Gastrocnemius medialis (tissue), 4 donors: ENCODE data around the gene AIFM3. TPM values are rescaled to one million over a fixed set of nuclear protein-coding genes. Genes with fewer than 3 reads are reported as not detected.

ENCODE experiments used
- ATAC-seq, 2 donors: fragments of 150-250 bp; one replicate each; pipeline ENCODE4 v1.9.1; 2016
- DNase-seq, 2 donors: peaks; one replicate each; pipeline ENCODE4 v3.0.0-alpha.2; 2019
- H3K27ac ChIP-seq, 4 donors: fragments of 200-600 bp; sonication (generic); 1 replicate in 1 of 4; 2 replicates in 3 of 4; pipeline ENCODE4 v1.5.1; 2016 to 2018; ENCODE audit warnings: mild to moderate bottlenecking in 2 of 4, moderate library complexity in 1 of 4
- H3K27me3 ChIP-seq, 3 donors: fragments of 200-600 bp; sonication (generic) in 2 of 3; 1 replicate in 1 of 3; 2 replicates in 2 of 3; pipeline versions ENCODE4 v1.5.1 to v1.6.0; 2016 to 2019; ENCODE audit warnings: mild to moderate bottlenecking in 1 of 3, moderate library complexity in 1 of 3
- H3K36me3 ChIP-seq, 2 donors: fragments of 200-600 bp; sonication (generic) in 1 of 2; one replicate each; pipeline ENCODE4 v1.5.1; 2017 to 2018
- H3K4me1 ChIP-seq, 2 donors: fragments of 200-600 bp; sonication (generic) in 1 of 2; one replicate each; pipeline ENCODE4 v1.5.1; 2016 to 2017; ENCODE audit warnings: mild to moderate bottlenecking in 2 of 2
- H3K4me3 ChIP-seq, 4 donors: fragments of 200-600 bp; sonication (generic) in 3 of 4; 1 replicate in 1 of 4; 2 replicates in 3 of 4; pipeline ENCODE4 v1.5.1; 2016 to 2019; ENCODE audit warnings: mild to moderate bottlenecking in 2 of 4
- H3K9me3 ChIP-seq, 3 donors: fragments of 200-600 bp; sonication (generic) in 2 of 3; 1 replicate in 1 of 3; 2 replicates in 2 of 3; pipeline ENCODE4 v1.5.1; 2016 to 2019
- POLR2A ChIP-seq, 2 donors: fragments of 450-650 bp; IDR thresholded peaks; one replicate each; pipeline ENCODE4 v1.6.1; 2017; ENCODE audit warnings: antibody characterized with exemption in 2 of 2, mild to moderate bottlenecking in 2 of 2, moderate library complexity in 2 of 2
- in situ Hi-C, 4 donors: fragments of 200-750 bp; cut with MboI; loops; one replicate each; pipeline versions ENCODE4 v1.15.0 to v1.8.0; 2017; ENCODE audit warnings: low sequenced_read_pairs in 4 of 4
- intact Hi-C: fragments of 100-400 bp; cut with DNase I; formaldehyde crosslinking; loops from one replicate; pipeline ENCODE4 v1.15.1; 2023; ENCODE audit warnings: low total_unique reads
- total RNA-seq, 4 donors: library from RNA; depleted of rRNA; stranded (reverse); fragments of >200 nt; gene quantifications; one replicate each; pipeline versions ENCODE4 v1.1.0 to v1.2.3, GENCODE V29; 2016
- TF ChIP-seq, protein P1 (sequence below), 5 experiments: fragments of 450-650 bp in 3 of 5; fragments of 200-600 bp in 2 of 5; sonication (generic) in 2 of 5; IDR thresholded peaks in 4 of 5; conservative IDR thresholded peaks in 1 of 5; 1 replicate in 4 of 5; 2 replicates in 1 of 5; pipeline ENCODE4 v1.5.1; 2016 to 2019; ENCODE audit warnings: antibody characterized with exemption in 5 of 5, mild to moderate bottlenecking in 3 of 5, moderate library complexity in 3 of 5

The AIFM3 gene
- total RNA-seq, 4 donors from 2014 or later = 0.22 to 0.42 TPM; not detected in 2

DNA sequence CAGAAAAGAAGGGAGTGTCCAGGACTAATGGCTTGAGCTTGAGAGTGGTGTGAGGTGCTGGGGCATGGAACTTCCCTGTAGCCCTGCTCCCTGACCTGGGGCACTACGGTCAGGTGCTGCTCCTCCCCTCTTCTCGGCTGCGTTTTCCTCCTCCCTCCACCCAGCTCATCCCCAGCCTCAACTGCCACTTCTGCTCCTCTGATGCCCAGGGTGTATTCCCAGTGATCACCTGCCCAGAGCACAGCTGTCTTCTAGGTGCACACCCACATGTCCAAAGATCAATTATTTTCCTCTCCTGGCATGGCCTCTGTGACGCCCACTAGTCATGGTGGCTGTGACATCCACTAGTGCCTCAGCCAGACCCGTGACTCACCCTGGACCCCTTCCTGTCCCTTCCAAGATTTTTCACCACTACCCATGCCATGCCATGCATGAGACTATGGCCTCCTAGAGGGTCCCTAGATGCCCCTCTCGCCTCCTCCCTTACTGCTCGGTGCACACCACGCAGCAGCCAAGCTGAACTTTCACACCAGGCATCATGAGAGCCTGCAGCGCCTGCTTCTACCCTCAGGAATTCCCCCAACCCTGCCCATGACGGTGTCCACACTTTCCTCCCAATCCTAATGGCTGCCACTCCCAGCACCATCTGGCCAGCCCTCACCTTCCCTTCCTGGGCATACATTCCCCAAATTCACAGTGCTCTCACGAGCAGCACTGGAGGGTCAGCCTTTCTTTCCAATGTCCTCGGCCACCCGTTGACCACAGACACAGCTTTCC lies 49.8 kb downstream of the AIFM3 start:
- peaks cover 12 to 26% of the 10 kb centered on the region in 2 donors for H3K4me1 ChIP-seq
- ATAC-seq (no peak), DNase-seq (no peak)
- H3K4me3 ChIP-seq = no peak overlapping the region
- H3K27me3 ChIP-seq = no peaks in the 10 kb centered on the region
- intact Hi-C loops = loop anchor here (5.0 kb wide), 2 partner anchors 35 to 625 kb away; partner anchors contain the start of genes LZTR1 and SDF2L1
- no peaks in the 10 kb centered on the region for H3K9me3 ChIP-seq
- no peaks in the 10 kb centered on the region for H3K36me3 ChIP-seq
- H3K27ac ChIP-seq = peak overlapping the region in 3 of 4 donors; percentile 90 to 96 (median 95)
- in situ Hi-C loops = no loop called here
- TF ChIP-seq, protein P1, sequence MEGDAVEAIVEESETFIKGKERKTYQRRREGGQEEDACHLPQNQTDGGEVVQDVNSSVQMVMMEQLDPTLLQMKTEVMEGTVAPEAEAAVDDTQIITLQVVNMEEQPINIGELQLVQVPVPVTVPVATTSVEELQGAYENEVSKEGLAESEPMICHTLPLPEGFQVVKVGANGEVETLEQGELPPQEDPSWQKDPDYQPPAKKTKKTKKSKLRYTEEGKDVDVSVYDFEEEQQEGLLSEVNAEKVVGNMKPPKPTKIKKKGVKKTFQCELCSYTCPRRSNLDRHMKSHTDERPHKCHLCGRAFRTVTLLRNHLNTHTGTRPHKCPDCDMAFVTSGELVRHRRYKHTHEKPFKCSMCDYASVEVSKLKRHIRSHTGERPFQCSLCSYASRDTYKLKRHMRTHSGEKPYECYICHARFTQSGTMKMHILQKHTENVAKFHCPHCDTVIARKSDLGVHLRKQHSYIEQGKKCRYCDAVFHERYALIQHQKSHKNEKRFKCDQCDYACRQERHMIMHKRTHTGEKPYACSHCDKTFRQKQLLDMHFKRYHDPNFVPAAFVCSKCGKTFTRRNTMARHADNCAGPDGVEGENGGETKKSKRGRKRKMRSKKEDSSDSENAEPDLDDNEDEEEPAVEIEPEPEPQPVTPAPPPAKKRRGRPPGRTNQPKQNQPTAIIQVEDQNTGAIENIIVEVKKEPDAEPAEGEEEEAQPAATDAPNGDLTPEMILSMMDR (IDR thresholded peaks at IDR 0.05 in 4 of 5, conservative IDR thresholded peaks at IDR 0.05 in 1 of 5) = no peak
- no peak for TF ChIP-seq POLR2A (IDR thresholded peaks at IDR 0.05)

DNA sequence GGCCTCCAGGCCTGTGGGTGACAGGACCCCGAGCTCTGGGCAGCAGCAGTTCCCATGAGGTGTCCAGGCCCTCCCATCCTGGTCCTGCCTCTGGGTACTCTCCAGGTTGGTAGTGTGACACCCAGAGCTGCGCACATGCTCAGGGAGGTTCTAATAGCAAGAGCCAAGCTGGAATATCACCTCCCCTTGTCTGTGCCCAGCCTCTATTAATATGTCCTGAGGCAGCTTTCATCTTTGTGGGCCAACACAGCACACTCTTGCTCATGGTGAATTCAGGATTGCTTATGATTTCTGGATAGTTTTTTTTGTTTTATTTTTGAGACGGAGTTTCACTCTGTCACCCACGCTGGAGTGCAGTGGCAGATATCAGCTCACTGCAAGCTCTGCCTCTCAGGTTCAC lies 51.3 kb downstream of the AIFM3 start:
- TF ChIP-seq POLR2A (IDR thresholded peaks at IDR 0.05) = no peak
- TF ChIP-seq, protein P1 (IDR thresholded peaks at IDR 0.05 in 4 of 5, conservative IDR thresholded peaks at IDR 0.05 in 1 of 5) = no peak
- Histone ChIP-seq H3K9me3 (no peaks in the 10 kb centered on the region), H3K27ac (no peak overlapping the region), H3K4me1 (peaks cover 12 to 26% of the 10 kb centered on the region in 2 donors), H3K27me3 (no peaks in the 10 kb centered on the region), H3K36me3 (peaks cover 0 to 4% of the 10 kb centered on the region in 2 donors), H3K4me3 (no peak overlapping the region)
- in situ Hi-C loops = no loop called here
- no peak for DNase-seq
- ATAC-seq = no peak
- intact Hi-C loops = loop anchor here (5.0 kb wide), 2 partner anchors 36 to 624 kb away; partner anchors contain the start of genes LZTR1 and SDF2L1

DNA sequence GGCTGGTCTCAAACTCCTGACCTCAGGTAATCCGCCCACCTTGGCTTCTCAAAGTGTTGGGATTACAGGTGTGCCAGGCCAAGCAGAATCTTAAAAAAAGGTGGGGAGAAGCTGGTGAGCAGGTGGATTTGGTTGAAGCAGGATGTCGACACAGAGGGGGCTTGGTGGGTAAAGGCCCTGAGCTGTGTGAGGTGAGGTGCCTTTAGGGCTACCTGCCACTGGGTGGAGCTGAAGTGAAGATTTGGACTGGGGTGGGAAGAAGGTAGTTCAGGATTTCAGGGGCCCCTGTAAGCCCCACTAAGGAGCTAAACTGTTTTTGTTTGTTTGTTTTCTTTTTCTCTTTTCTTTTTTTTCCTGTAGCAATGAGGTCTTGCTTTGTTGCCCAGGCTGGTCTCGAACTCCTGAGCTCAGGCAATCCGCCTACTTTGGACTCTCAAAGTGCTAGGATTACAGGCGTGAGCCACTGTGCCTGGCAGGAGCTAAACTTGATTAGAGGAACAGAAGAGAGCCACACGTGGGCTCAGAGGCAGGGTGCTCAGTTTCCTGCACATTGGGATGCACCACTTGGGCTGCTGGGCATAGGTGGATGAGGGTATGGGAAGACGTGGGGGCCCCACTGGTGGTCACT lies 53.9 kb downstream of the AIFM3 start:
- in situ Hi-C loops = no loop called here
- TF ChIP-seq, protein P1 (IDR thresholded peaks at IDR 0.05 in 4 of 5, conservative IDR thresholded peaks at IDR 0.05 in 1 of 5) = peak; percentile 13 to 44 (median 31)
- no peak for TF ChIP-seq POLR2A (IDR thresholded peaks at IDR 0.05)
- Histone ChIP-seq H3K27me3 (no peaks in the 10 kb centered on the region), H3K27ac (no peak overlapping the region), H3K36me3 (peaks cover 0 to 14% of the 10 kb centered on the region in 2 donors), H3K9me3 (no peaks in the 10 kb centered on the region), H3K4me3 (no peak overlapping the region), H3K4me1 (peaks cover 2 to 3% of the 10 kb centered on the region in 2 donors)
- intact Hi-C loops = no loop called here
- no peak for DNase-seq
- peak in 1 of 2 donors; percentile 39 for ATAC-seq

DNA sequence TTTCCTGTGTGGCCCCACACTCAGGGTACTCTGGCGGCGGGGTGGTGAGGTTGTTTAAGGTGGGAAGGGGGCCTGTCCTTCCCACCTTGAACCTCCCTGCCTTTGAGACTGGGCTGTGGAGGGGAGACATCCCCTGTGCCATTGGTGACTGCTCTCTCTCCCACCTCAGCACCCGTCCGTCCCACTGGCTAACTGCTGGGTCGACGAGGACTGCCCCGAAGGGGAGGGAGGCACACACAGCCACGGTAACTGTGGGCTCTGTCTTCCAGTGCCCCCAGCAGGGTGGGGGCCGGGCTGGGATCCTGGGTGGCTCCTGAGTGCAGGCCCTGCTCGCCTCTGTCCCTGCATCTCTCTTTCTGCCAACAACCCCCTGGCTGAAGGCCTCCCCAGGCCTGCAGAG lies 55.5 kb downstream of the AIFM3 start:
- no peak for TF ChIP-seq POLR2A (IDR thresholded peaks at IDR 0.05)
- TF ChIP-seq, protein P1 (IDR thresholded peaks at IDR 0.05 in 4 of 5, conservative IDR thresholded peaks at IDR 0.05 in 1 of 5) = no peak
- Histone ChIP-seq H3K4me1 (no peaks in the 10 kb centered on the region), H3K36me3 (peaks cover 0 to 18% of the 10 kb centered on the region in 2 donors), H3K27me3 (no peaks in the 10 kb centered on the region), H3K27ac (no peak overlapping the region), H3K9me3 (no peaks in the 10 kb centered on the region), H3K4me3 (no peak overlapping the region)
- ATAC-seq (no peak), DNase-seq (no peak)
- intact Hi-C loops (no loop called here), in situ Hi-C loops (no loop called here)
